NCI-H345 treated with DMSO at 0.1 percent for 48 hours (cell line): ENCODE results near the gene DYNC1LI1.

Experiments
- DNase-seq: peaks from one replicate; lab custom pipeline; 2025; ENCODE audit not compliant: unreplicated experiment; lab: John Stamatoyannopoulos, UW

The DYNC1LI1 gene

GRCh38 chr3:32570421-32571191 lies at the start of gene DYNC1LI1:
DYNC1LI1 (minus strand) TSS chr3:32570858; CDS start chr3:32570770, 88 bp downstream.
- peak; percentile 73 for DNase-seq

GRCh38 chr3:32619395-32619794 lies 48.7 kb upstream of the DYNC1LI1 start:
- DNase-seq: no peak

GRCh38 chr3:32616267-32616962 lies 45.8 kb upstream of the DYNC1LI1 start:
- DNase-seq: no peak

GRCh38 chr3:32614956-32615355 lies 44.3 kb upstream of the DYNC1LI1 start:
- no peak for DNase-seq

- no peak for DNase-seq
These were observed 42.5 kb upstream of the DYNC1LI1 start for GRCh38 chr3:32613183-32613582.

DNA sequence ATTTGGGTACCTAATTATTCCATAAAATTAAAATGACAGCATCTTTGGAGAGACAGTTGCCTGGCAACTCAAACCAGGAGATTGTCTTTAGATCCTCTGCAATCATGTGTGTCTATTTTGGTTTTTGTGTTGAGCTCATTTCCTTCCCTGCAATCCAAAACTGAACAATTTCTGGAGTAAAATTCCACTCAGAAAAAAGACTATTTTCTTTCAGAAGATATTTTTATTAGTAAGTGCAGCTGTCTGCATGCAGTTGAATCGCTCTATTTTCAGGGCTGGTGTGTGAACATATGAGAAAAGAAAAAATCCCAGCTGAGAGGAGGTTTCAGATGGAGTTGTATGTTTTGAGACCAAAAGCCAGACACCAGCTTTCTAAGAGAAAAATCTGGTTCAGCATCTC lies 41.9 kb upstream of the DYNC1LI1 start:
- no peak for DNase-seq

- no peak for DNase-seq
These were observed 36.9 kb upstream of the DYNC1LI1 start for GRCh38 chr3:32607522-32607921.

GRCh38 chr3:32606960-32607359 lies 36.3 kb upstream of the DYNC1LI1 start:
- DNase-seq: no peak

- no peak for DNase-seq
These were observed 35.6 kb upstream of the DYNC1LI1 start for GRCh38 chr3:32606277-32606676.

GRCh38 chr3:32603064-32603463 lies 32.4 kb upstream of the DYNC1LI1 start:
- no peak for DNase-seq

DNA sequence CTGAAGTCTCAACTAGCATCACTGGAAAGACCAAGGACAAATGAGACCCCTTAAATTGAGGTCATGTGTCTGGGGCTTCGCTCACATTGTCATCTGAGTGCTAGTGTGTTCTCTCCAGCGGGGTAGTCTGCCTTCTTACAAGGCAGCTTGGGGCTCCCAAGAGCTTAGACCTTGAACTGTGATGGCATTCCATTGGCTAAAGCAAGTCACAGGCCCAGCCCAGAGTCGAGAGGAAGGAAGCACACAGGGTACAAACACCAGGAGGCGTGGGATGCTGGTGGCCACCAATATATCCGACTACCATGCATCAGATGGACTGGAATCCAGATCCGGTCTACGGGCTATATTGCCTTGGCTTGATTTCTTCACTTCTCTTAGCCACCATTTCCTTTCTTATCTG lies 31.5 kb upstream of the DYNC1LI1 start:
- DNase-seq: no peak

DNA sequence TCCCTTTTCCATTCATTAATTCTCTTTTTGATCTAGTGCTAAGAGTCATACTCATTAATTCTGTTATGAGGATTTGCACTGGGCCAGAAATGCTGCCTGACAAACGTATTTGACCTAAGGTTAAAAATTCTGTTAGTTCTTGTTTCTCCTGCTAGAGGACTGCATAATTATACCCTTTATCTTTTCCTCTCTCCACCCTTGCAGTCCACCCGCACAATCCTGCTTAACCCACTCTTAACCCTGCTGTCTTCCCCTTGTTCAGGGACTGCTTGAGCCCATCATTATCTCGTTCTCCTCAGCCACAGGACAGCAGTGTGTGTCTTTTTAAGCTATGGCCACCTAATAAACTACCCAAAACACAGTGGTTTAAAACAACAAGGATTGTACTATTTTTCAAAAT lies 31.1 kb upstream of the DYNC1LI1 start:
- no peak for DNase-seq

- no peak for DNase-seq
These were observed 27.0 kb upstream of the DYNC1LI1 start for GRCh38 chr3:32597656-32598055.

DNA sequence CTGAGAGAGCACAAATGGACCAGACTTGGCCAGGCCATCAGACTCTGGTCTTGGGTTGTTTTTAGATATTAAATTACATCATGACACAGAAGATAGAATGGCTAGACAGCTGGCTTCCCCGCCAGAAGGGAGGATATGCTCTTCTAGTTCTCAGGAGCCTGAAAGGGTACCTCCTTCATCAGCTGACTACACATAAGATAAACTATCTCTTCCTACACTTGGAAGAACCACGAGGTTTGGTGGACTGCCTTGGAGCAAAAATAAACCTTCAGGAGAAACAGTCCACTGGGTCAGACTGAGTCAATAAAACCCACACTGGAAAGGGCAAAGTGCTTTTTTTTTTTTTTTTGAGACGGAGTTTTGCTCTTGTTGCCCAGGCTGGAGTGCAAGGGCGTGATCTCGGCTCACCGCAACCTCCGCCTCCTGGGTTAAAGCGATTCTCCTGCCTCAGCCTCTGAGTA lies 26.3 kb upstream of the DYNC1LI1 start:
- DNase-seq: no peak

GRCh38 chr3:32596282-32596908 lies 25.7 kb upstream of the DYNC1LI1 start:
- DNase-seq: no peak

DNA sequence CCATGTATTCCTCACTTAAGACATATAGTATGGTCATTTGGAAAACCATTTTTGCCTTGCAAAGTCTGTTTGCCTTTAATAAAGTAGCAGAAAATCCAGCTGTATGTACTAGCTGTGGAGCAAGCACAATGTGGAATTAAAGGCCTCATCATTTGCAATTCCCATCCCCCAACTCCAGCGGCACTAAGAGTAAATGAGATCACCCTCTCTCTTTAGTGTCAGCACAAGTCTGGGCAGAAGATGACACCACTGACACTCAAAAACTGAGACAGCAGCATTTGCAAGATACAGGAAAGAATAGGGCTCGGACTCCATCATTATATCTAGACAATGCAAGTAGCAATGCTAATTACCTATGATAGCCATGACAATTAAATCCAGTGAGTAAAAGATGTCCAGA lies 24.7 kb upstream of the DYNC1LI1 start:
- no peak for DNase-seq

- no peak for DNase-seq
These were observed 23.4 kb upstream of the DYNC1LI1 start for GRCh38 chr3:32593903-32594525.

- DNase-seq: no peak
These were observed 22.2 kb upstream of the DYNC1LI1 start for GRCh38 chr3:32592696-32593353.

GRCh38 chr3:32592011-32592410 lies 21.4 kb upstream of the DYNC1LI1 start:
- peak; percentile 23 for DNase-seq

GRCh38 chr3:32591186-32591585 lies 20.5 kb upstream of the DYNC1LI1 start:
- no peak for DNase-seq

DNA sequence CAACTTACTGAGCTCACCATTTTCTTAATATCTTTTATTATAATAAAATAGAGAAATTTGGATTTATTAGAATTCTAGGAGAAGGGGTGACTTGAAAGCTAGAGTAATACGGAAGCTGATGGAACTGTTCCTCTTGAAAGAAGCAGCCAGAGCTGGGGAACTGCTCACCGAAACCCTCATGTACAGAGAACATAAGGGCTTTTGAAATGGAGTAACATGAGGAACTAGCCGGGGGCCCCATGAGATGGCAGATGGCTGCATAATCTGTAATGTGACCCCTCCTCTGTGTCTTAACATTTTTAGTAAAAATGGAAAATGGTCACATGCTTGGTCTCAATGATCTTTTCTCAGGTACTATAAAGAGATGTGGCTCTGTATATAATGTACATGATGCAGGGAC lies 15.7 kb upstream of the DYNC1LI1 start:
- no peak for DNase-seq
